ENCODE data around the gene STK33.

- no peak for TF ChIP-seq CTCF (IDR thresholded peaks at IDR 0.05)
- no peak for TF ChIP-seq POLR2A (IDR thresholded peaks at IDR 0.05)
These were observed 92.2 kb downstream of the STK33 start for GRCh38 chr11:8501836-8502235.

All from body of pancreas (tissue), 4 donors.